HuH-7 (cell line): Measurements from ENCODE around the gene PNPLA8.

Experiments
- DNase-seq: peaks from one replicate; pipeline ENCODE4 v3.0.0; 2011; ENCODE audit warnings: low spot score

Gene PNPLA8

DNA sequence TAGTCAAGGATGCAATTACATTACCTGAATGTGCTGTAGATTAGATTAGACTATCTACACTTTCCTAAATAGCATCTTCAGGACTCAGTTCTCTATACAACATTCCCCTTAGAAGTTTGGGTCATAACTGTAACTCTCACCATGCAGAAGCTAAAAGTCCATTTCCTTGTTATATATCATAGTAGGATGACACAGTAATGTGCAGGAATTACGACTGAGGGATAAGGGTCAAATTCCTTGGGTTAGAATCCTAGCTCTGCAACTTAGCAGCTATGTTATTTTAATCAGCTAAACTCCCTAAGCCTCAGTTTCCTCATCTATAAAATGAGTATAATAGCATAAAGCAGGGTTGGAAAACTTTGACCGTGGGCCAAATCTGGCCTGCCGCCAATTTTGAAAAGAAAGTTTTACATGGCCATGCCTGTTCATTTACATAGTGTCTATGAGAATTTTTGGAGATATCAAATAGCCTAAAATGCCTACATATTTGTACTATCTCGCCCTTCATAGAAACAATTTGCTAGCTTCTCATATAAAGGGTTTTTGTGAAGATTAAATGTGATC lies 84.5 kb downstream of the PNPLA8 start:
- no peak for DNase-seq

DNA sequence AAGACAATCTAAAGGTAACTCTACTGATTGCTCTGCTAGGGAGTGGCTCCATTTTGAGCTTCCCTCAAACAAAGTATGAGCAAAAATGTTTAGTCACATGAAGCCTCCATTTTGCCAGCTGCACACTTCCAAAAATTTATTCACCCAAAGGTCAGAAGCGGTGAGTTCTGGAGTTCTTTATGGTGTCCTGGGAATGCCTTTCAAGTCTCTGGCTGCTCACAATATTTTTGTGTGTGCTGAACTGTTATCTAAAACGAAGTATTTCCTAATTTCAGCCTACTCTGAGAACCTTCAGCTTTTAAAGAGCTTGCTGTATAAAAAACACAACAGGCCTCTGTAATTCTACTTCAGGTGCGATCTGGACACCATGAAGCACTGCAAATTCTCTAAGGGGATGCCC lies 85.3 kb downstream of the PNPLA8 start:
- no peak for DNase-seq

- no peak for DNase-seq
Observed at GRCh38 chr7:108436906-108437305, 89.0 kb downstream of the PNPLA8 start.

DNA sequence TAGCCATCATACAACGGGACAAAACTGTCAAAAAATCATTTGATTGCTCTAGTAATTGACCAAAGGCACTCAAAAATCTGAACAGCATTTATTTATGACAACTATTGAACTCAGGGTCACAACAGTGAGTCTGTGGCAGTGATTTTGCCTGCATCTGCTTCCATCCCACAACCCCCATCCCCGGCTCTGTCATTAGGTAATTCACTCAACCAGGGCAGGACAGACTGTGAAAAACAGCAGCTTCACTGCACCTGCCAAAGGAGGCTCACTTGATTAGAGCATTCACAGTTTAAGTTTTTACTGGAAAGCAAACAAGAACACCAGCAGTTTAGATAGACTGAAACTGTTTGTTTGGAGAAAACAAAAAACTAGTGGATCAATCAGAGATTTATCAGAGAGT lies 91.9 kb downstream of the PNPLA8 start:
- no peak for DNase-seq

GRCh38 chr7:108431099-108431498 lies 94.8 kb downstream of the PNPLA8 start:
- DNase-seq, result no peak

DNA sequence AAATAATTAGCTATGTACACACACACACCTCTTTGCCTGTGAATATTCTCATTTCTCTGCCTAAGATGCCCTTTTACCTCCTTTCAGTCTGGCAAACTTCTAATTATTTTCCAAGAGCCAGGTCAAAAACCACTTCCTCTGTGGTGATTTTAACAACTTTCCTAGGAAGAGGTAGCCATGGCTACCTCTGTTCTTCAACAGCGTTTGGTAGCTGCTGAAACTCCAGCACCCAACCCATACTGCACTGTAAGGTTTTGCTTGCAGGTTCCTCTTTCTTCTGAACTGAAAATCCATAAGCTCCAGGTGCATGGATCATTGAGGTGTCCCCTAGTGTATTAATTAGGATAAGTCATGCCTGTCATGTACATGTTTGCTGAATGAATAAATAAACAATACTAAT lies 95.3 kb downstream of the PNPLA8 start:
- DNase-seq, result no peak

- DNase-seq, result no peak
Observed at GRCh38 chr7:108427766-108428165, 98.2 kb downstream of the PNPLA8 start.

DNA sequence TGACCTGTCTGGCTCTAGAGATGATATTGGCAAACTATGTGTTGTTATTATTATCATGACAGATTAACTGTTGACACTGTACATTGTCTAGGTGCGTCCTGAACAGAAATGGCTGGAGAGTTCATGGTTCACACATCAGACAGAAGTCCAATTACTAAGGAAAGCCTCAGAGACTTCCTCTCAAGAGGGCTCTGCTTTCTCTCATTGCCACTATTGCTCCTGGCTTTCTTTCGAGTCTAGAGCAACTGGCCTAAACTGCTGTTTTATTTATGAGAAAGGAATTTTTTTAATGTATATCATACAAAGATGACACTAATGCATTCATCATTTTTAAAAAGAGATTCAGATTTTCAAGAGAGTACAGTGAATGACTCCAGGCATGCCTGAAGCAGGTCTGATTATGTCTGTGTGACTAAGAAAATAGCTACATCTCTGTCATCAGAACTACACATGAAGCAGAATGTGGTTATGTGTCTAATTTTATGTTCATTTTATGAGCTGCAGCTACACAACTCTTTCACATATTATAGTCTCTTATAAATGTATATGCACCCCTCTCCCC lies 100.1 kb downstream of the PNPLA8 start:
- no peak for DNase-seq

DNA sequence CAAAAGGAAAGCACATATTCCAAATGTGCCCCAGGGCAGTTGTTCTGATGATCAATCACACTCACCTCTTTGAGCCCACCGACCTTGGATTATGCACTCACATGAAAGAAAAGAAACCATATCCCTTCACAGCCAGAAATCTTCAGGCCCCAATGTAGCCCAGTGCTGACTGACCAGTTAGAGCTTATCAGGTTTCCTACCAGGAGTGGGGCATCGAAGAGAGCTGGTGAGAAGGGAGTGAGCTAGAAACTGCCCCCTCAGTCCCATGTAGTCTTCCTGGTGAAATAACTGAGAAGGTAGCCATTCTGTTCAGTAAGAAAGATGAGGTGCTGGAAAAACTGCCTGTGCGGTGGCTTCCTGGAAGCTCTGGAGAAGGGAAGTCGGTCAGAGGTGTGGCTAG lies 101.9 kb downstream of the PNPLA8 start:
- no peak for DNase-seq

DNA sequence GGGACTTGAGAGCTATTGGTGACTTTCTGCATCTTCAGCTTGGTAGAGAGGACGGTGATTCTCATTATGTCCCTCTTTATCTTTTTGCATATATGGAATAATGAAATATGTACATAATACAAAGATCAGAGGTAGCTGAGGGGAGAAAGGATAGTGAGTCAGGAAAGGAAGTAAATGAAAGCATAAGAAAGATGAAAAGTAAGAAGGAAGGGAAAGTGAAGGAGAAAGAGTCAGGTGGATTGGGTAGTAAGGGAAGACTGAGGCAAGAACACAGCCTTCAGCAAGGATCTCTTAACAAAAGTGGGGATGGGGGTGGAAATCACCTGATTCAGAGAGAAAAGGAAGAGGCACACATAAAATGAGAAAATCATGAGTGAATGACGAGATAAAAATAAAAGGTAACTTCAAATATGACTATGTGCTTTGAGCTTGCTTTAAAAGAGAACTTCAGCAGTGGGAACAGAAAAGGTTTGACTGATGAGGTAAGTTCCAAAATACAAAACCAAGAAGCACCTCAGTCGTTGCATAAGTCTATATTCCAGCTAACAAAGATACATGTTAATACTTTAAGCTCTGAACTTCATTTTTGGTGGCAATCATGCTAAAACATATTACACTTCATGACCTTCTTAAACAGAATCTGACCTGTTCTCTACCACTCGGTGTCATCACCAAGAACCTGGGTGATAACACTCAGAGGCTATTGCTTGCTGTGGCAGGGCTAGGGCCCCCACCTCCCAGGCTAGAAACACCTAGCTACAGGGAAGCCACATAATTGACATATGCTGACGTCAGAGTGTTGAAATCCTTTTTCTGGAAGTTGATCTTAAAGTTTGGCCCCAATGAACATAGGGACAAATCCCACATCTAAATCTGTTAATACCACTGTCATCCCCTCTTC lies 102.6 kb downstream of the PNPLA8 start:
- no peak for DNase-seq

DNA sequence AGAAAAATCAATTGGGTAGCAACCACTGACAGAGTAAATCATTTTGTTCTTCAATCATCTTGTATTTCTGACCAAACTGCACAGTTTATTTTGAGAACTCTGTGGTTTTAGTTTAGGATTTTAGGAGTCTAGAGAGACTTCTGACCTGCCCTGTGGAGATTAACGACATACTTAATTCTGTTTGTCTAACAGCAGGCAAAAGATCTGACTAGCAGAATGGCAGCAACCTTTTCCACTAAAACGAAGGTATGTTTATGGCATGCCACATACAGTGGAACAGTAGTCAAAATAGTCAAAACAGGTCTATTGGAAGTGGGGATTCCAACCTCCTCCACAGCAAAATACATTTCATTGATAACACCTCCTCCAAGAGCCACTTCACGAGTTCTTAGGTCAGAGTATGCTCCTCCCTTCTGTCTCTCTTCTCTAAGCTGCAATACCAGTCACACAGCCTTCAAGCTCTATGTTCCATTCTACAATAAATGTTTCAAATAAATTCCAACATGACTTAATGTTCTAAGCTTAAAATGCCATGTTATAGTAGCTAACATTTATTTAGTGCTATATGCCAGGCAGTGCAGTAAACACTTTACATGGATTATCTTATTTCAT lies 104.1 kb downstream of the PNPLA8 start:
- no peak for DNase-seq
